ENCODE data around the gene ACAT2.
"Not testable (repeated sequence)": the region's sequence is repeated elsewhere in the genome, so short reads cannot be mapped to it uniquely, and the experiment has no call there.

The ACAT2 gene

GRCh38 chr6:159732550-159732949 lies 29.3 kb upstream of the ACAT2 start:
- not testable (repeated sequence) for DNase-seq

DNA sequence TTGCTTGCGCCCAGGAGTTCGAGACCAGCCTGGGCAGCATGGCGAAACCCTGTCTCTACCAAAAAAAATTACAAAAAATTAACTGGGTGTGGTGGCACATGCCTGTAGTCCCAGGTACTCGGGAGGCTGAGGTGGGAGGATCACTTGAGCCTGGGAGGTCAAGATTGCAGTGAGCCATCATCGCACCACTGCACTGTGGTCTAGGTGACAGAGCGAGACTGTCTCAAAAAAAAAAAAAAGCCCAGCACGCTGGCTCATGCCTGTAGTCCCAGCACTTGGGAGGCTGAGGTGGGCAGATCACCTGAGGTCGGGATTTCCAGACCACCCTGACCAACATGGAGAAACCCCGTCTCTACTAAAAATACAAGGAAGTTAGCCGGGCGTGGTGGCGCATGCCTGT lies 28.4 kb upstream of the ACAT2 start:
- not testable (repeated sequence) for DNase-seq

DNA sequence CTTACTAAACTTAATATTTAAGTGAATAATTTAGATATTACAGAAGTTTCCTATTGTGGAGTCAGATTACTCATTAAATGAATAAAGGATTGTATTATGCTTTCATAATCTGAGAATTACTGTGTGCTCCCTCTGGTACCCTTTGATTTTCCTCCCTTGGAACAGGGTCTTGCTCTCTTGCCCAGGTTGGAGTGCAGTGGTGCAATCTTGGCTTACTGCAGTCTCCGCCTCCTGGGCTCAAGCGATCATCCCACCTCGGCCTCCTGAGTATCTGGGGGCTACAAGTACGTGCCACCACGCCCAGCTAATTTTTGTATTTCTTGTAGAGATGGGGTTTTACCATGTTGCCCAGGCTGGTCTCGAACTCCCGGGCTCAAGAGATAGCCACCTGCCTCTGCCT lies 24.9 kb upstream of the ACAT2 start:
- no peak for DNase-seq

DNA sequence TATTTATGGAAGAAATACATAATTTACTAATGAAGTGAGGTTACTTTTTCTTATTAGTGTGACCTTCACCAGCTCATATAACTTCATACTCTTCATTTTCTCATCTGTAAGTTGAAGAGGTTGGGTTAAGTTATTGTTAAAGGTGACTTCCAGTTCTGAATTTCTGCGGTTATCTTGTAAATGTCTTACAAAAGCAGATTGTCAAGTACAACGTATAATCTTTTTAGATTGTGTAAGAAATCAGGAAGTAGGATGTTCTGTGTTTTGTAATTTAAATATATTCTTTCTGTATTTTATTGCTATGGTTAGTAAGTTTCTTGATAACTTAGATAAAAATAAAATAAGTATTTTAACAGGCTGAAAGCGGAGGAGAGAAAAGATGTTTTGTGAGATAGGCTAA lies 22.5 kb upstream of the ACAT2 start:
- DNase-seq = no peak

- no peak for DNase-seq
Observed at GRCh38 chr6:159742165-159742564, 19.7 kb upstream of the ACAT2 start.

DNA sequence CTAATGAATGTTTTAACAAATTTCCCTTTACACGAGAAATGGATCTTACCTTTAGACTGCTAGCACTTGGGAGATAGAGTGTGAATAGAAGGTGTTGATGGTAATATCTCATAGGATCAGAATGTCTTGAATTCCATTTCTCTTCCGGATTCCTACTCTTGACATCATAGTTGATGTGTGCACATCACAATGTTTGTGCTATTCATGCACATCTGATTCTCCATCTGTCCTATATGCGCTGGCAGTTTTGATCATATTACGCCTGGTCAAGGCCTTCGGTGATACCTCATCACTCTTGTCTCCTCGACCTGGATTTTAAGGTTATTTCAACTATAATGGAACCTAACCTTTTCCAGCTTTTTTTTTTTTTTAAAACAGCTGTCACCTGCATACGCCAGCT lies 16.8 kb upstream of the ACAT2 start:
- no peak for DNase-seq

GRCh38 chr6:159746759-159747158 lies 15.1 kb upstream of the ACAT2 start:
- no peak for DNase-seq

- DNase-seq = not testable (repeated sequence)
Observed at GRCh38 chr6:159748127-159748526, 13.7 kb upstream of the ACAT2 start.

DNA sequence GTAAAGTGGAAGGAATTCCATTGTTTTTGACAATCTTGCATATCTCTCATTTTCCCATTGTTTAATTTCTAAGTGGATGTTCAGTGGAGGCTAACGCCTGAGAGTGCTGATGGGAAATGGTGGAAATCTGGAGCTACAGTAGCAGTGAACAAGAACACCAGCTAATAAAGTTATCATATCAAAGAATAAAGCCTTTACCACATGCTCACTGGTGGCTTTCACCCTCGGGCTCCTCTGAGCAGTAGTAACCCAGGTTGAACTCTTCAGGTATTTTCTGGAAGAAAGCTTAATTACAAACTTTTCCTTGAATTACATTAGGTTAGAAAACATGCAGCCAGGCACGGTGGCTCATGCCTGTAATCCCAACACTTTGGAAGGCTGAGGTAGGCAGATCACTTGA lies 10.4 kb upstream of the ACAT2 start:
- DNase-seq = no peak

GRCh38 chr6:159753081-159753872 lies 8.6 kb upstream of the ACAT2 start:
- DNase-seq = no peak

DNA sequence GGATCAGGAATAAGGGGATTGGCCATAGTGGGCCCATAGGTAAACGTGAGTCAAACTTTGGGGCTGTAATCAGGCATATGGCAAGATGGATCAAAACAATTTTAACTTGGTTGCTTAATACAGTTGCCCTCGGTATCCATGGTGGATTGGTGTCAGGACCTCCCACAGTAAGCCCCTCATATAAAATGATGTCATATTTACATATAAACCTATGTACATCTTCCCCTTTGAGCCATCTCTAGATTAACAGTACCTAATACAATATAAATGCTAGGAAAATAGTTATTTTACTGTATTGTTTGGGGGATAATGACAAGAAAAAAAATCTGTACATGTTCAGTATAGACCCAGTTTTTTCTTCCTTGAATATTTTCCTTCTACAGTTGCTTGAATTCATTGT lies 7.4 kb upstream of the ACAT2 start:
- DNase-seq = no peak

- DNase-seq = no peak
Observed at GRCh38 chr6:159754959-159755914, 6.6 kb upstream of the ACAT2 start.

DNA sequence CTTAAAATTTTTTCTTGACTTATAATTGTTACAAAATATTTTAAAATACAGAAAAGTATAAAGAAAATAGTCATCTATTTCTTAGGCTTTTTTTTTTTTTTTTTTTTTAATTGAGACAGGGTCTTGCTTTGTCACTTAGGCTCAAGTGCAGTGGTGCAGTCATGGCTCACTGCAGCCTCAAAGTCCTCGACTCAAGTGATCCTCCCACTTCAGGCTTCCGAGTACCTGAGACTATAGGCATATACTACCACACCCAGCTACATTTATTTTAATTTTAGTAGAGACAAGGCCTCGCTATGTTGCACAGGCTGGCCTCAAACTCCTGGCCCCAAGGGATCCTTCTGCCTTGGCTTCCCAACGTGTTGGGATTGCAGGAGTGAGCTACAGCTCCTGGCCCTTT lies 5.3 kb upstream of the ACAT2 start:
- no peak for DNase-seq

DNA sequence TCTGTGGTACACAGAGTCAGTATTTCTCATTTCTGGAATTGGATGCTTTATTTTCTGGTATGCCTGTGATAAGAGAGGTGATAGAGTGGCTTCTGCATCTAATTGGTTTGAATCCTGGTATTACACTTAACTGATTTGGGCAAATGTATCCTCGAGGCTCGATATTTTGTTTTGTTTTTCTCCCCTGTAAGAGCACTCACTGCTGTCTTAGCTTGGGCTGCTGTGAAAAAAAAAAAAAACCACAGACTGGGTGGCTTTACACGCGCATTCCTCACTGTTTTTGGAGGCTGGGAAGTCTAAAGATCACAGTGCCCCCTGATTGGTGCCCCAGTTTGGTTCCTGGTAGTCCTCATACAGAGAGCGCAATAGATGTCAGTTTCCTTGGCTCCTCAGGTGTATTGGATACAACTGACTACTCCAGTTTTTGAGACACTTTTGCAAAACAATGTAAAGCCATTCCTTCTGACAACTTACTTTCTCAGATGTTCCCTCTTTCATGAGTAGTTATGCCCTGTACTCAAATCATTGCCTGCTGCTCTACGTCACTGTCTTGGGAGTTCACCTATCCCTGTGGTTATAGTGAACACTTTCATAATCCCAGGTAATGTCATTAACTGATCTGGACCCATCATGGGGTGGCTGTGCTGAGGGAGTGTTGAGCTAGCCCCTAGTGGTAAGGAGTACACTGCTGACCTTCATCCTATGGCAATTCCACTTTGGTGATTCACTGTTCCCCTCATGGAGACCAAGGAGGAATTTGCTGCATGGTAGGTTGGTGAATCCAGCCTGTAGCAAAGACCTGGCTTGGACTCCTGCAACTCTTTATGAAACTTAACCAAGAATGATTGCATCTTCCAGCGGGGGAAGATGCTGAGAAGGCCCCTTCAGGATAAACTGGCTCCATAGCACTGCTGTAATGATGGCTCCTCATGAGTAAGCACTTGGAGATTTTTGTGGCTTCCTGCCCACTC lies 3.5 kb upstream of the ACAT2 start:
- DNase-seq = no peak

DNA sequence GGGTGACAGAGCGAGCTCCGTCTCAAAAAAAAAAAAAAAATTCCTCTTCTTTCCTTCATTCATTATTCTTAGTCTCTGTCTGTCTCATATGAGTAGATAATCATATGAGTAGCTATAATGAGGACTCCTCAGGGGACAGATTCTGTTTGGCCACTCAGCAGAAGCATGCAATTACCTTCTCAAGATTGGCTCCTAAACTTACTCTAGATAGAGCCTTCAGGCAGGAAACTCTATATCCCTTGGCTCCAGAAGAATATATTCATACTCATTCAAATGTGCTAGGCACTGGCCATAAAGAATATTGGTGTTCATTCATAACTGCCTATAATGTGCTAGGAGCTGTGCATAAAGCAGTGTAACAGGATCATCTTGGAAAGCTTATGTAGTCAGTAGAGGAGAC lies 2.2 kb upstream of the ACAT2 start:
- no peak for DNase-seq

DNA sequence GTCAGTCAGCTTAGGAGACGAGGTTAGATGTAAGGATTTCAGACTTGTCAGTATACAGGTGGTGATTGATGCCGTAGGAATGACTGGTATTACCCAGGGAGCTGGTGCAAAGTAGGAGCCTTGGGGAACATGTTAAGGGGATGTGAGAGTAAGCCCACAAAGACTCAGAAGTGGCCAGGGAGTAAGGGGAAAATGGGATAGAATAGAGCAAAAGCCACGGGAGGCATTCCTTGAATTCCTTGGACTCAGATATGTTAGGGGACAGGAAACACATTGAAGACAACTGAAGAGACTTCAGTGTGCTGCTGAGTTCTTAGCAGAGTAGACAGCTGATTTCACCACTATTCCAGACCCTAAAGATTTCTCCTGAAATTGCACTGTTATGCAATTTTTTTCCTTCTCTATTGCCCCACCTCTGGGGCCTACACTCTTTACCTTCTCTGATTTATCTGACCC lies 1.2 kb upstream of the ACAT2 start:
- no peak for DNase-seq

GRCh38 chr6:159761129-159761872 lies 544 bp upstream of the ACAT2 start:
- no peak for DNase-seq

DNA sequence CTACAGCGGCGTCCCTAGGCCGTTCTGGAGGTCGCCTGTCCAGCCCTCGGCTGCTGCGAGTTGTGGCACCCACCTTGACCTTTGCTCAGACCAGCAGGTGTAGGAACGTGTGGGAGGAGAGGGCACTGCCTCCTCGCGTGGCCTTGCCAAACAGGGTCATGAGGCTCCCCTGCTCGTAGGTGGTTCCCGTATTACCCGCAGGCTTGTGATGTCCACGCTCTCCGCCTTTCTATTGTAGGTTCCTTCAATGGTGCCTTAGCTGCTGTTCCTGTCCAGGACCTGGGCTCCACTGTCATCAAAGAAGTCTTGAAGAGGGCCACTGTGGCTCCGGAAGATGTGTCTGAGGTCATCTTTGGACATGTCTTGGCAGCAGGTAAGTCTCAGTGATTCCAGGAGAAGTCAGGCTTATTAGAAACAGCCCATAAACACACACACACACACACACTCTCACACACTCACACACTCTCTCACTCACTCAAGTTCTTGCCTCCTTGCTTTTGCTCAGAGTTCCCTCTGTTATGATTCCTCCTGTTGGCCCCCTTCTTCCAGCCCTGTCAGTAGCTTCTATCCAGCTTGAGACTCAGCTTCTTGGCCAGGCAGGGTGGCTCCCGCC lies 942 bp downstream of the ACAT2 start:
- peak; percentile 64 for DNase-seq

DNA sequence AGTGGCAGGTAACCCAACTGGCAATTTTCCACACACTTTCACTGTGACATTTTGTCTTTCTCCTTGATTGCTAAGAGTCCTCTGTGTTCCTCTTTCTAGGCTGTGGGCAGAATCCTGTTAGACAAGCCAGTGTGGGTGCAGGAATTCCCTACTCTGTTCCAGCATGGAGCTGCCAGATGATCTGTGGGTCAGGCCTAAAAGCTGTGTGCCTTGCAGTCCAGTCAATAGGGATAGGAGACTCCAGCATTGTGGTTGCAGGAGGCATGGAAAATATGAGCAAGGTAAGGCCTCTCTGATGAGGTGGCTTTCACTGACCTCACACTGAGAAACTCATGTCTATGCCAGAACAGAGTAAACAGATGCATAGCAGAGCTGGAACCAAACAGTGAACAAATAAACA lies 5.1 kb downstream of the ACAT2 start:
- DNase-seq = no peak

DNA sequence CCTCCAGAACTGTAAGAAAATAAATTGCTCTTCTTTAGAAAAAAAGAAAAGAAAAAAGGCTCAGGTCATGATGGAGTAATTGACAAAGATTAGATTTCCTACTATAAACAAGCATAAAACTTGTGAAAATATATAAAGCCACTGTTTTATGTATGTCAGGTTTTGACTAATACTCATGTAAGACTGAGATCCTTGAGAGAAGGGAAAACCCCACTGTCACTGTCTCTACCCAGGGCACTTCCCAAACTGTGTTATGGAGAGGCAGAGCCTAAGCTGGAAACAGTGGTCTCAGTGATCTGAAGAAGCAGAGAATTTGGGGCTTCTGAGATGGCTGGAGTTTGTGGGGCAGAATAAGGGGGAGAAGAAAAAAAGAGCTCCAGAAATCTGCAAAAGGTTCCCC lies 7.6 kb downstream of the ACAT2 start:
- no peak for DNase-seq

DNA sequence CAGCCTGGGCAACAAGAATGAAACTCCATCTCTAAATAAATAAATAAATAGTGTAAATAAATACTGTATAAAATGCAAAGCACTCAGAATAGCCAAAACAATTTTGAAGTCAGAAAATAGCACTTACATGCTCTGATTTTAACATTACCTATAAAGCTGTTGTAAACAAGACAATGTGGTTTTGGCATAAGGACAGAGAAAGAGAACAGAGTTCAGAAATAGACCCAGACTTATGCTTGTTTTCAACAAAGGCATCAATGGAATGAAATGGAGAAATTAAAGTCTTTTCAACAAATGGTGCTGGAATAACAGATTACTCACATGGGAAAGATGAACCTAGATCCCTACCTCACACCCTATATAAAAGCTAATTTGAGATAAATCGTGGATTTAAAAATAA lies 10.4 kb downstream of the ACAT2 start:
- DNase-seq = no peak

Measured in CD4-positive, alpha-beta T cell treated with Interleukin-10 for 1 hour (primary cell).